Panc1 (cell line): ENCODE data around the gene DGLUCY. TPM values are rescaled to one million over a fixed set of nuclear protein-coding genes. Genes with fewer than 3 reads are reported as not detected.
"Not testable (repeated sequence)": the region's sequence is repeated elsewhere in the genome, so short reads cannot be mapped to it uniquely, and the experiment has no call there.

Source experiments
- ATAC-seq: fragments of 200-7000 bp; cut with Tn5 transposase; 2 replicates; pipeline ENCODE4 v1.9.1; 2020; ENCODE audit warnings: mild to moderate bottlenecking, moderate library complexity
- BruUV-seq: library from RNA; stranded (reverse); fragments of 400-500 nt; replicated peaks from 2 replicates; lab custom pipeline; 2021; lab: Mats Ljungman, UMichigan
- CTCF ChIA-PET: fragments of 300-600 bp; sonication (Branson Sonifier 250); formaldehyde crosslinking; loops from one replicate; lab custom pipeline; 2022; ENCODE audit warnings: antibody characterized with exemption; lab: Charles Lee
- POLR2A ChIA-PET: fragments of 300-600 bp; sonication (Branson Sonifier 250); formaldehyde crosslinking; loops from one replicate; lab custom pipeline; 2022; ENCODE audit warnings: antibody characterized with exemption; lab: Charles Lee
- DNase-seq: peaks from one replicate; pipeline ENCODE4 v3.0.0-alpha.2; 2010; ENCODE audit warnings: low read depth, low spot score
- H3K27ac ChIP-seq: 2 replicates; pipeline ENCODE4 v1.5.1; 2011; ENCODE audit warnings: mild to moderate bottlenecking, low read length, inconsistent platforms
- H3K27me3 ChIP-seq: fragments of 200-500 bp; sonication (Bioruptor generic); 2 replicates; pipeline ENCODE4 v1.6.0; 2014; ENCODE audit warnings: low read length, inconsistent platforms; ENCODE audit not compliant: control insufficient read depth, insufficient read depth
- H3K36me3 ChIP-seq: fragments of 200-500 bp; sonication (Bioruptor generic); 2 replicates; pipeline ENCODE4 v1.5.1; 2014; ENCODE audit warnings: inconsistent platforms, mild to moderate bottlenecking, low read length, moderate library complexity; ENCODE audit not compliant: control insufficient read depth, insufficient read depth
- H3K4me1 ChIP-seq: 2 replicates; pipeline ENCODE4 v1.5.1; 2011; ENCODE audit warnings: inconsistent platforms, mild to moderate bottlenecking, low read length, moderate library complexity; ENCODE audit not compliant: control insufficient read depth, insufficient read depth
- H3K4me3 ChIP-seq, 2 experiments: 2 replicates each; pipeline ENCODE4 v1.5.1; 2011 to 2012; ENCODE audit warnings: low read depth in 2 of 2, low read length in 2 of 2, mild to moderate bottlenecking in 2 of 2, inconsistent platforms in 1 of 2, moderate library complexity in 1 of 2
- H3K9me3 ChIP-seq: fragments of 200-500 bp; sonication (Bioruptor generic); 2 replicates; pipeline ENCODE4 v1.5.1; 2014; ENCODE audit warnings: low read depth, mild to moderate bottlenecking, inconsistent platforms, low read length, moderate library complexity; ENCODE audit not compliant: control insufficient read depth, insufficient read depth
- POLR2AphosphoS5 ChIP-seq: IDR thresholded peaks from 2 replicates; pipeline ENCODE4 v1.6.1; 2012; ENCODE audit warnings: mild to moderate bottlenecking, low read depth, low read length, moderate library complexity
- SIN3A ChIP-seq: IDR thresholded peaks from 2 replicates; pipeline ENCODE4 v1.6.1; 2012; ENCODE audit warnings: low read depth, mild to moderate bottlenecking, low read length, moderate library complexity, borderline replicate concordance; ENCODE audit not compliant: insufficient read depth
- TCF7L2 ChIP-seq: IDR thresholded peaks from 2 replicates; pipeline ENCODE4 v1.6.1; 2011; ENCODE audit warnings: mild to moderate bottlenecking, low read depth, low read length, inconsistent platforms
- in situ Hi-C: cut with HindIII; loops from 2 replicates; pipeline ENCODE4 v1.10.0; 2016; ENCODE audit warnings: low sequenced_read_pairs, low pct_unique_long_range_greater_than_20kb
- intact Hi-C: fragments of 100-400 bp; cut with micrococcal nuclease; formaldehyde crosslinking; loops from one replicate; pipeline ENCODE4 v1.10.0; 2022; ENCODE audit not compliant: unreplicated experiment
- total RNA-seq: library from RNA; stranded (reverse); gene quantifications from one replicate; pipeline ENCODE4 v1.2.1, GENCODE V29; 2021; ENCODE audit not compliant: unreplicated experiment
- TF ChIP-seq, protein P1 (sequence below), 2 experiments: IDR thresholded peaks; 2 replicates each; pipeline ENCODE4 v1.6.1; 2011 to 2012; ENCODE audit warnings: low read depth in 2 of 2, control low read depth in 1 of 2, low read length in 1 of 2, mild to moderate bottlenecking in 1 of 2, moderate library complexity in 1 of 2; ENCODE audit not compliant: insufficient read depth in 1 of 2
- TF ChIP-seq, protein P2 (sequence below): fragments of 450-650 bp; IDR thresholded peaks from 2 replicates; pipeline ENCODE4 v1.5.1; 2017; ENCODE audit warnings: mild to moderate bottlenecking

The DGLUCY gene
- total RNA-seq, 1 experiment from 2014 or later: 21.3 TPM

DNA sequence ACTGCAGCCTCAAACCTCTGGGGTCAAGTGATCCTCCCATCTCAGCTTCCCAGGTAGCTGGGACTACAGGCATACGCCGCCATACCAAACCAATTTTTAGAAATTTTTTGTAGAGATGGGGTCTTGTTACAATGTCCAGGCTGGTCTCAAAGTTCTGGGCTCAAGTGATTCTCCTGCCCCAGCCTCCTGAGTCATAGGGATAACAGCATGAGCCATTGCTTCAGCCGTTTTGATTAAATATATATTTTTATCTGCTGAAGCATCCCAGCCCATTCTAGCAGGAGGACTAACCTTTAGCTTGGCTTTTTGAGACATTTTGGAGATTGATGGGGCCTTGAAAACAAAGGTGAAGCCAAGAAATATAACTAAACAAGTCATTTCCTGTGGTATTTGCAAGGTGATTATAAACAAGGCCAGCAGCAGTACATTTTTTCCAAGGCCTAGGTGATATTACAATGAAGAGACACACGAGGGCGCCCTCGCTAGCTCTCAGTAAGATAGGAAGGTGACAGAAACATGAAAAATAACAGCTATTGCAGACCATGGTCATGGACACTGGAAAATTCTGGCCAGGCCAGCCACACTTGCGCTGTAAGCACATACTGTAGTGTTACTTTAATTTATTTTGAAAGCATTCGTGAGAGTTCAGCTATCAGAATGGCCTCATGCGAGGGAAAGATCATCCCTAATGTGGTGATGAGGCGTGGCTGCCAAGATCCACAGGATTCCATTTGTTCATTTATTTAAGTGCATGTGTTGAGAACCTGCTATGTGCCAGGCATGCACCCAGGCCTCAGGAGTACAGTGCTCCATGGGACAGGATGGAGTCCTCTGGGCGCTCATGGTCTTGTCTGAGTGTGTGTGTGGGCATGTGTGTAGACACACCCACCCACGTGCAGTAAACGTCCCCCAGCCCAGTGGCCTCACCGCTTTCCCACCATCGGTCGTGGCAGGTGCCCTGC, 63.5 kb downstream of the DGLUCY start:
- ChIA-PET POLR2A (no interaction called here), CTCF (interaction anchor here (0.5 to 1.2 kb wide), 2 partner anchors 109 to 116 kb away, joined by 3 to 7 read pairs; no protein-coding TSS in a partner anchor)
- DNase-seq: peak; percentile 46
- peak; percentile 66; the same call in 1 of the 2 replicates for ATAC-seq
- in situ Hi-C loops (no loop called here), intact Hi-C loops (loop anchor here (1.0 kb wide), 1 partner anchor 109 kb away; no protein-coding TSS in a partner anchor)
- BruUV-seq: no TSS peak
- Histone ChIP-seq H3K27me3 (no peaks in the 10 kb centered on the region), H3K27ac (no peak overlapping the region), H3K4me1 (no peaks in the 10 kb centered on the region), H3K36me3 (no peaks in the 10 kb centered on the region), H3K4me3 (no peak overlapping the region), H3K9me3 (no peaks in the 10 kb centered on the region)
- TF ChIP-seq TCF7L2 (no peak), POLR2AphosphoS5 (no peak), SIN3A (no peak)
- TF ChIP-seq, protein P1, sequence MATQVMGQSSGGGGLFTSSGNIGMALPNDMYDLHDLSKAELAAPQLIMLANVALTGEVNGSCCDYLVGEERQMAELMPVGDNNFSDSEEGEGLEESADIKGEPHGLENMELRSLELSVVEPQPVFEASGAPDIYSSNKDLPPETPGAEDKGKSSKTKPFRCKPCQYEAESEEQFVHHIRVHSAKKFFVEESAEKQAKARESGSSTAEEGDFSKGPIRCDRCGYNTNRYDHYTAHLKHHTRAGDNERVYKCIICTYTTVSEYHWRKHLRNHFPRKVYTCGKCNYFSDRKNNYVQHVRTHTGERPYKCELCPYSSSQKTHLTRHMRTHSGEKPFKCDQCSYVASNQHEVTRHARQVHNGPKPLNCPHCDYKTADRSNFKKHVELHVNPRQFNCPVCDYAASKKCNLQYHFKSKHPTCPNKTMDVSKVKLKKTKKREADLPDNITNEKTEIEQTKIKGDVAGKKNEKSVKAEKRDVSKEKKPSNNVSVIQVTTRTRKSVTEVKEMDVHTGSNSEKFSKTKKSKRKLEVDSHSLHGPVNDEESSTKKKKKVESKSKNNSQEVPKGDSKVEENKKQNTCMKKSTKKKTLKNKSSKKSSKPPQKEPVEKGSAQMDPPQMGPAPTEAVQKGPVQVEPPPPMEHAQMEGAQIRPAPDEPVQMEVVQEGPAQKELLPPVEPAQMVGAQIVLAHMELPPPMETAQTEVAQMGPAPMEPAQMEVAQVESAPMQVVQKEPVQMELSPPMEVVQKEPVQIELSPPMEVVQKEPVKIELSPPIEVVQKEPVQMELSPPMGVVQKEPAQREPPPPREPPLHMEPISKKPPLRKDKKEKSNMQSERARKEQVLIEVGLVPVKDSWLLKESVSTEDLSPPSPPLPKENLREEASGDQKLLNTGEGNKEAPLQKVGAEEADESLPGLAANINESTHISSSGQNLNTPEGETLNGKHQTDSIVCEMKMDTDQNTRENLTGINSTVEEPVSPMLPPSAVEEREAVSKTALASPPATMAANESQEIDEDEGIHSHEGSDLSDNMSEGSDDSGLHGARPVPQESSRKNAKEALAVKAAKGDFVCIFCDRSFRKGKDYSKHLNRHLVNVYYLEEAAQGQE (IDR thresholded peaks at IDR 0.05; ENCODE audit: insufficient read depth in 1 of 2, low read depth in 2 of 2, low read length in 1 of 2): no peak
- TF ChIP-seq, protein P2, sequence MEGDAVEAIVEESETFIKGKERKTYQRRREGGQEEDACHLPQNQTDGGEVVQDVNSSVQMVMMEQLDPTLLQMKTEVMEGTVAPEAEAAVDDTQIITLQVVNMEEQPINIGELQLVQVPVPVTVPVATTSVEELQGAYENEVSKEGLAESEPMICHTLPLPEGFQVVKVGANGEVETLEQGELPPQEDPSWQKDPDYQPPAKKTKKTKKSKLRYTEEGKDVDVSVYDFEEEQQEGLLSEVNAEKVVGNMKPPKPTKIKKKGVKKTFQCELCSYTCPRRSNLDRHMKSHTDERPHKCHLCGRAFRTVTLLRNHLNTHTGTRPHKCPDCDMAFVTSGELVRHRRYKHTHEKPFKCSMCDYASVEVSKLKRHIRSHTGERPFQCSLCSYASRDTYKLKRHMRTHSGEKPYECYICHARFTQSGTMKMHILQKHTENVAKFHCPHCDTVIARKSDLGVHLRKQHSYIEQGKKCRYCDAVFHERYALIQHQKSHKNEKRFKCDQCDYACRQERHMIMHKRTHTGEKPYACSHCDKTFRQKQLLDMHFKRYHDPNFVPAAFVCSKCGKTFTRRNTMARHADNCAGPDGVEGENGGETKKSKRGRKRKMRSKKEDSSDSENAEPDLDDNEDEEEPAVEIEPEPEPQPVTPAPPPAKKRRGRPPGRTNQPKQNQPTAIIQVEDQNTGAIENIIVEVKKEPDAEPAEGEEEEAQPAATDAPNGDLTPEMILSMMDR: peak; percentile 83

DNA sequence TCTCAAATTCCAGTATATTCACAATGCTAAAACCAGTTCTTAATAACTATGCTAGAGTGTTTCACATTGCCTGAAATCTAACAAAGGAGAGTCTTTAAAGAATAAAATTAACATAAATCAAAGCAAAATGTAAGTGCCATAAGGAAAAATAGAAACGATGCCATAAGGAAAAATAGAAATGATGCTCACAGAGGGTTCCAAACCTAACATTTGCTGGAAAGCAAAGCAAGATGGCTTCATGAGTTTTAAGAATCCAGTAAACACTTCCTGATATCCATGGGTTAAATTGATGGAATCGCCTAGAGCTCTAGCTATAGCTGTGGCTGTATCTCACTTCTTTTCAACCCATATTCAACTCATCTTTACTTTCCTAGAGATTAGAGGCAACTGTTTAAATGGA, 66.7 kb downstream of the DGLUCY start:
- no peaks in the 10 kb centered on the region for H3K9me3 ChIP-seq
- no peak overlapping the region for H3K27ac ChIP-seq
- ChIA-PET CTCF (no interaction called here), POLR2A (no interaction called here)
- H3K4me3 ChIP-seq: no peak overlapping the region
- BruUV-seq: no TSS peak
- no peaks in the 10 kb centered on the region for H3K4me1 ChIP-seq
- intact Hi-C loops (no loop called here), in situ Hi-C loops (no loop called here)
- ATAC-seq (no peak), DNase-seq (no peak)
- no peaks in the 10 kb centered on the region for H3K36me3 ChIP-seq
- no peaks in the 10 kb centered on the region for H3K27me3 ChIP-seq
- TF ChIP-seq POLR2AphosphoS5 (no peak), SIN3A (no peak), TCF7L2 (no peak)
- TF ChIP-seq, protein P1 (IDR thresholded peaks at IDR 0.05; ENCODE audit: insufficient read depth in 1 of 2, low read depth in 2 of 2, low read length in 1 of 2): no peak
- TF ChIP-seq, protein P2: no peak

DNA sequence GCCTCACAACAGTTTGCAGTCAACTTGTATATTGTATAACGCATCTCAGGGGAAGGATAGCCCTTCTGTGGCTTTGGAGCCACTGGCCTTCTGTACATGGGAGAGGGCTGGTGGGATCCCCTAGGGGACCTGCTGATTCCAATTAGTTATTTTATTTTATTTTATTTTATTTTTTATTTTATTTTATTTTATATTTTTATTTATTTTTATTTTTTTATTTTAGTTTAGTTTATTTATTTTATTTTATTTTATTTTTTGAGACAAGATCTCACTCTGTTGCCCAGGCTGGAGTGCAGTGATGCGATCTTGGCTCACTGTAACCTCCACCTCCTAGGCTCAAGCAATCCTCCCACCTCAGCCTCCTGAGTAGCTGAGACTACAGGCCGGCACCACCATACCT, 68.9 kb downstream of the DGLUCY start:
- H3K27me3 ChIP-seq, ATAC-seq, H3K36me3 ChIP-seq, H3K27ac ChIP-seq, H3K4me1 ChIP-seq, CTCF ChIA-PET, H3K9me3 ChIP-seq, POLR2A ChIA-PET, in situ Hi-C loops, BruUV-seq, DNase-seq, intact Hi-C loops, H3K4me3 ChIP-seq: not testable (repeated sequence)
